ENCODE measurements around the gene DPYSL4. TPM values are rescaled to one million over a fixed set of nuclear protein-coding genes. Genes with fewer than 3 reads are reported as not detected.

Gene DPYSL4
- total and polyA plus RNA-seq, 7 donors: 0.30 to 1.4 (median 0.82) TPM

DNA sequence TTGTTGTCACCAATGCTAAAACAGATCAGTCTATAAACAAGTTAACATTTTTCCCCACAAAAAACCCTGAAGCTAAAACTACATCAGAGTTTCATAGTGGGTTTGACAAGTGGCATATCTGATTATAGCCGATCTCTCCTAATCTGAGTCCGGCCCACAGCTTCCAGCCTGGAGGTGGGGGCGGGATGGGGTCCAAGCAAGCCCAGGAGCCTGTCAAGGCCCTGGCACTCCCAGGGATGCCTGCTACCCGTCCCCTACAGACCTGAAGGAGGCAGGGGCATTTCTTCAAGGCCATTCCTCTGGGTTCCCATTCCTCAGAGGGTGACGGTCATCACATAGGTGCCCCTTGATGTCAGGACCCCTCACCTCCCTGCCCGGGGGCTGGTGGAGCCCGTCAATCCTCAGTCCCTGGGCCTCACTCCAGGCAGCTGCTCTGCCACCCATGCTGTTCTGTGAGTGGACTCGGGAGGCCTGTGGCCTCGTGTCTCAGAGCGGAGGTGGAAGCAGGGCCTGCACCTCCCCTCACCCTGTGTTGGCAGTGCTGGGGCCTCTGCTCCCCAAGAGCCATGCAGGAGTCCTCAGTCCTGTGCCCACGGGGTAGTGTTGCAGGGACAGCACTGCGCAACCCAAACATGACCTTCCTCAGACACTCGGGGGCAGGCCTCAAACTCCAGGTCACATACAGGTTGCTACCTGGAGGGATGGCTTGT lies 8.8 kb downstream of the DPYSL4 start:
- DNase-seq: peak; percentile 6 to 26
- no peak for TF ChIP-seq CTCF (IDR thresholded peaks at IDR 0.05)
- H3K27me3 ChIP-seq (ENCODE audit: insufficient read depth in 3 of 3, low read length in 2 of 3): no peaks in the 10 kb centered on the region
- H3K4me3 ChIP-seq: no peak overlapping the region
- H3K4me1 ChIP-seq: no peaks in the 10 kb centered on the region
- 86 to 87% (median 86%) methylated on average over 12 to 13 of the region's 13 CpGs for WGBS, 3 donors
- intact Hi-C loops (cut with DNase I): no loop called here
- H3K9me3 ChIP-seq: no peaks in the 10 kb centered on the region
- H3K27ac ChIP-seq: no peak overlapping the region
- H3K36me3 ChIP-seq (ENCODE audit: insufficient read depth in 1 of 2, low read depth in 1 of 2): no peaks in the 10 kb centered on the region
- ATAC-seq: no peak

DNA sequence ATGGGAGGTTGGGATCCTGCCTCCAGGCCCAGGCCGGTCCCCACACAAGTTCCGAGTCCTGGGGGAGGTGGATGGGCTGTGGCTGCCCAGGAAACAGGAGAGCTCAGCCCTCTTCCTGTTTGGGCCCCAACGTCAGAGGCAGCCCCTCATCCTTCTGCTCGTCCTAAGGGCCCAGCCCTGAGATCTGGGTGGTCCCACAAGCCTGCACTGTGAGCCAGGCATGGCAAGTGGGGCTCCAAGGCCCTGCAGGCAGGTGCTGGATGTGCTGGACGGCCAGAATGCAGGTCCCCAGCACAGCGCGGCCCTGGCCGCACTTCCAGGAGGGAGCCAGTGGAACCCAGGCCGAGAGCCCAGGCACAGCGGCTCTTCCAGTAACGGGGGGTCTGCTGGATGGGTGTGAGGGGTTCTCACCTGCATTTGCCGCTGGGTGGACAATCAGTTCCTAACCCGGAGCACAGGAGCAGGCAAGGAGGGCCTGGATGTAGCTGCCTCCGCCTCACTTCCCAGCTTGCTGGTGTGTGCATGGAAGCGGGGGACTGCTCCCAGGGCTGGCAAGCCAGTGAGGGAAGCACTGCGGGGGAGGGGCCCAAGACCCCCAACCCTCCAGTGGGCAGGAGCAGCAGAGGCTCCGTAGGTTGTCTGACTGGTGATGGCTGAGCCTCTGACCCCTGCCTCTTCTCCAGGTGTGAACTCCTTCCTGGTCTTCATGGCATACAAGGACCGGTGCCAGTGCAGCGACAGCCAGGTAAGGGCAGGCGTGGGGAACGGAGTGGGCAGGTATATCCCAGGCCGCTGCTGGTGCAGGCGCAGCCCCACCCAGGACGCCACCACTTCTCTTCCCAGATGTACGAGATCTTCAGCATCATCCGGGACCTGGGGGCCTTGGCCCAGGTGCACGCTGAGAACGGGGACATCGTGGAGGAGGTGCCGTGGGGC lies 9.7 kb downstream of the DPYSL4 start:
- no peak overlapping the region for H3K4me3 ChIP-seq
- no peaks in the 10 kb centered on the region for H3K36me3 ChIP-seq (ENCODE audit: insufficient read depth in 1 of 2, low read depth in 1 of 2)
- no peak overlapping the region for H3K27ac ChIP-seq
- 89 to 90% (median 90%) methylated on average over 25 to 30 of the region's 30 CpGs for WGBS, 3 donors
- no peaks in the 10 kb centered on the region for H3K4me1 ChIP-seq
- H3K9me3 ChIP-seq: no peaks in the 10 kb centered on the region
- intact Hi-C loops (cut with DNase I): no loop called here
- ATAC-seq (no peak), DNase-seq (peak in 1 of 2 donors; percentile 39)
- no peaks in the 10 kb centered on the region for H3K27me3 ChIP-seq (ENCODE audit: insufficient read depth in 3 of 3, low read length in 2 of 3)
- no peak for TF ChIP-seq CTCF (IDR thresholded peaks at IDR 0.05)

DNA sequence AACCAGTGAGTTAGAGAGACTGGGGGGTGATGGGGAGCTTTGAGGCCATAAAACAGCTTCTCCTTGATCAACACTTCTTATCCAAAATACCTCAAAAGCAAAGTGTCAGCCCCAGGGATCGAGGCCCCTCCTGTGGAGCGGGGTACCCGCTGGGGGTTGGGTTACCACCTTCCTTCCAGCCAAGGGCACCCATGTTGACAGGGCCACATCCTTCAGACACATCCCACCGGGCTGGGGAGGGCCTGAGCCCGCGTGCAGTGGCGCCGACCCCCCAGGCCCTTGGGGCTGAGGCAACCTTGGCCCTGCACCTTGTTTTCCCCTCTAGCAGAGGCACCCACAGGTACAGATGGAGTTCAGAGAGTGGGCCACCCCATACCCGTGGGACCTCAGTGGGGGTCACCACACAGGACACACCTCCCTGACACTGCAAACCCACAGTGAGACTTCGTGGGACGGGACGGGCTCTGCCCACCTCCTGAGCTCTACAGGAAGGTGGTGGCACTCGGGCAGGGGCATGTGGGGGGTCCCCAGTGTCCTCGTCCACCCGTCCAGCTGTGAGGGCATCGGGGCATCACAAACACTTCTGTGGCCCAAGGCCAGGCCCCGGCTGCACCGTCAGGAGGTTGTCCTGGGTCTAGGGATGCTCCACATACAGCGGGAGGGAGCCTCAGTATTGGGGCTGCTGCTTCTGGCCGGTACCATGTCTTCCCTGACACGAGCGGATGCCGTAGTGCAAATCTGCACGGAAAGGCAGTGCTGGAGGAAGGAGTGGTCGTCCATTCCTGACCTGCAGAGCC lies 10.7 kb downstream of the DPYSL4 start:
- Histone ChIP-seq H3K4me3 (no peak overlapping the region), H3K27me3 (ENCODE audit: insufficient read depth in 3 of 3, low read length in 2 of 3) (no peaks in the 10 kb centered on the region), H3K9me3 (no peaks in the 10 kb centered on the region), H3K27ac (no peak overlapping the region), H3K36me3 (ENCODE audit: insufficient read depth in 1 of 2, low read depth in 1 of 2) (no peaks in the 10 kb centered on the region), H3K4me1 (no peaks in the 10 kb centered on the region)
- DNase-seq: no peak
- no peak for TF ChIP-seq CTCF (IDR thresholded peaks at IDR 0.05)
- ATAC-seq: no peak
- intact Hi-C loops (cut with DNase I): no loop called here
- 78 to 81% (median 80%) methylated on average over 24 to 25 of the region's 25 CpGs for WGBS, 3 donors

GRCh38 chr10:132198068-132198370 lies 11.3 kb downstream of the DPYSL4 start:
- no peaks in the 10 kb centered on the region for H3K4me1 ChIP-seq
- DNase-seq (no peak), ATAC-seq (no peak)
- intact Hi-C loops (cut with DNase I): no loop called here
- 81 to 88% (median 83%) methylated on average over 3 of the region's 3 CpGs for WGBS, 3 donors
- no peak overlapping the region for H3K4me3 ChIP-seq
- TF ChIP-seq CTCF (IDR thresholded peaks at IDR 0.05): no peak
- H3K9me3 ChIP-seq: no peaks in the 10 kb centered on the region
- H3K36me3 ChIP-seq (ENCODE audit: insufficient read depth in 1 of 2, low read depth in 1 of 2): no peaks in the 10 kb centered on the region
- no peak overlapping the region for H3K27ac ChIP-seq
- H3K27me3 ChIP-seq (ENCODE audit: insufficient read depth in 3 of 3, low read length in 2 of 3): no peaks in the 10 kb centered on the region
